Mesenchymal stem cell (in vitro differentiated cells and primary cell): ENCODE results near the gene CELSR1.

Source experiments
- DNase-seq: peaks from one replicate; pipeline ENCODE4 v3.0.0-alpha.2; 2013
- H2AFZ ChIP-seq: one replicate; pipeline ENCODE4 v1.6.1; 2013; ENCODE audit warnings: low read depth, mild to moderate bottlenecking, control low read depth, inconsistent platforms, low read length, moderate library complexity
- H2AK5ac ChIP-seq: 2 replicates; pipeline ENCODE4 v1.6.1; 2013; ENCODE audit warnings: low read length, moderate library complexity, mild to moderate bottlenecking, inconsistent platforms; ENCODE audit not compliant: severe bottlenecking
- H2BK120ac ChIP-seq: one replicate; pipeline ENCODE4 v1.6.1; 2013; ENCODE audit warnings: low read depth, mild to moderate bottlenecking, inconsistent platforms, low read length, moderate library complexity
- H2BK12ac ChIP-seq, 2 experiments: one replicate each; pipeline ENCODE4 v1.6.1; 2013; ENCODE audit warnings: inconsistent platforms in 2 of 2, low read length in 2 of 2, mild to moderate bottlenecking in 2 of 2, moderate library complexity in 2 of 2, control low read depth in 1 of 2
- H2BK15ac ChIP-seq: one replicate; pipeline ENCODE4 v1.6.1; 2013; ENCODE audit warnings: mild to moderate bottlenecking, low read depth, inconsistent platforms; ENCODE audit not compliant: poor library complexity, severe bottlenecking
- H2BK5ac ChIP-seq: 2 replicates; pipeline ENCODE4 v1.6.1; 2013; ENCODE audit warnings: low read depth, mild to moderate bottlenecking, low read length, control low read depth, inconsistent platforms; ENCODE audit not compliant: poor library complexity, severe bottlenecking
- H3K14ac ChIP-seq, 2 experiments: one replicate each; pipeline ENCODE4 v1.6.1; 2013; ENCODE audit warnings: inconsistent platforms in 2 of 2, low read length in 2 of 2, control low read depth in 1 of 2, mild to moderate bottlenecking in 1 of 2, moderate library complexity in 1 of 2
- H3K18ac ChIP-seq, 2 experiments: one replicate each; pipeline ENCODE4 v1.6.1; 2013; ENCODE audit warnings: inconsistent platforms in 2 of 2, low read length in 2 of 2, control low read depth in 1 of 2, low read depth in 1 of 2, mild to moderate bottlenecking in 1 of 2
- H3K23ac ChIP-seq, 2 experiments: one replicate each; pipeline ENCODE4 v1.6.1; 2013; ENCODE audit warnings: inconsistent platforms in 2 of 2, low read length in 2 of 2, mild to moderate bottlenecking in 2 of 2, moderate library complexity in 2 of 2, control low read depth in 1 of 2
- H3K27ac ChIP-seq: 2 replicates; pipeline ENCODE4 v1.5.1; 2013; ENCODE audit warnings: mild to moderate bottlenecking, moderate library complexity, low read length, control low read depth, inconsistent platforms; ENCODE audit not compliant: poor library complexity, severe bottlenecking
- H3K27me3 ChIP-seq, 2 experiments: 2 replicates each; pipeline versions ENCODE4 v1.6.1 to v1.7.0; 2013; ENCODE audit warnings: low read length in 2 of 2, mild to moderate bottlenecking in 2 of 2, moderate library complexity in 2 of 2, control low read depth in 1 of 2, inconsistent platforms in 1 of 2; ENCODE audit not compliant: control insufficient read depth in 1 of 2, insufficient read depth in 1 of 2
- H3K36me3 ChIP-seq, 2 experiments: 2 replicates each; pipeline versions ENCODE4 v1.6.1 to v1.7.0; 2013; ENCODE audit warnings: low read length in 2 of 2, control low read depth in 1 of 2, inconsistent platforms in 1 of 2, low read depth in 1 of 2, mild to moderate bottlenecking in 1 of 2; ENCODE audit not compliant: insufficient read depth in 2 of 2, control insufficient read depth in 1 of 2
- H3K4ac ChIP-seq, 2 experiments: one replicate each; pipeline ENCODE4 v1.6.1; 2013; ENCODE audit warnings: inconsistent platforms in 2 of 2, low read length in 2 of 2, mild to moderate bottlenecking in 2 of 2, moderate library complexity in 2 of 2, control low read depth in 1 of 2, low read depth in 1 of 2
- H3K4me1 ChIP-seq: 2 replicates; pipeline ENCODE4 v1.6.1; 2013; ENCODE audit warnings: low read depth, low read length, control low read depth; ENCODE audit not compliant: control insufficient read depth, insufficient read depth
- H3K4me2 ChIP-seq: 2 replicates; pipeline ENCODE4 v1.6.1; 2013; ENCODE audit warnings: low read length, mild to moderate bottlenecking, inconsistent platforms; ENCODE audit not compliant: poor library complexity, severe bottlenecking
- H3K4me3 ChIP-seq, 2 experiments: 2 replicates each; pipeline versions ENCODE4 v1.5.1 to v1.7.0; 2013; ENCODE audit warnings: low read length in 2 of 2, mild to moderate bottlenecking in 2 of 2, control low read depth in 1 of 2, low read depth in 1 of 2; ENCODE audit not compliant: insufficient read depth in 1 of 2
- H3K79me1 ChIP-seq: replicated peaks from 2 replicates; pipeline ENCODE4 v1.6.1; 2013; ENCODE audit warnings: mild to moderate bottlenecking, control low read depth, low read length, inconsistent platforms; ENCODE audit not compliant: poor library complexity, severe bottlenecking
- H3K9ac ChIP-seq: 2 replicates; pipeline ENCODE4 v1.7.0; 2013; ENCODE audit warnings: mild to moderate bottlenecking, low read length, moderate library complexity
- H3K9me3 ChIP-seq: 2 replicates; pipeline ENCODE4 v1.7.0; 2013; ENCODE audit warnings: mild to moderate bottlenecking, low read length; ENCODE audit not compliant: control insufficient read depth
- H4K8ac ChIP-seq: one replicate; pipeline ENCODE4 v1.6.1; 2013; ENCODE audit warnings: inconsistent platforms, mild to moderate bottlenecking, low read length, moderate library complexity
- H4K91ac ChIP-seq: one replicate; pipeline ENCODE4 v1.6.1; 2013; ENCODE audit warnings: mild to moderate bottlenecking, low read length, inconsistent platforms
- WGBS: methylation state at CpG from one replicate; pipeline ENCODE4 v1.1.7; 2013; ENCODE audit warnings: mixed read lengths; 5-methylcytosine and 5-hydroxymethylcytosine counted together

Gene CELSR1

GRCh38 chr22:46411347-46411746 is 126.1 kb downstream of the CELSR1 start:
- no peak overlapping the region for H2BK15ac ChIP-seq
- no peak overlapping the region for H3K4me3 ChIP-seq
- H4K8ac ChIP-seq = no peak overlapping the region
- DNase-seq = no peak
- no peak overlapping the region for H3K23ac ChIP-seq
- no peak overlapping the region for H4K91ac ChIP-seq
- no peak overlapping the region for H3K9ac ChIP-seq
- H3K18ac ChIP-seq = no peak overlapping the region
- no peak overlapping the region for H3K4ac ChIP-seq
- H3K4me2 ChIP-seq = no peak overlapping the region
- 88% methylated on average over 13 of the region's 13 CpGs for WGBS
- peaks cover 15% of the 10 kb centered on the region for H3K4me1 ChIP-seq
- no peak overlapping the region for H2BK5ac ChIP-seq
- H3K36me3 ChIP-seq = peaks cover 0 to 46% of the 10 kb centered on the region in 2 experiments
- no peaks in the 10 kb centered on the region for H3K79me1 ChIP-seq
- no peak overlapping the region for H2AK5ac ChIP-seq
- peaks cover 0 to 59% of the 10 kb centered on the region in 2 experiments for H3K27me3 ChIP-seq
- no peak overlapping the region for H2BK120ac ChIP-seq
- no peak overlapping the region for H2AFZ ChIP-seq
- H3K9me3 ChIP-seq = no peaks in the 10 kb centered on the region
- no peak overlapping the region for H3K27ac ChIP-seq
- H3K14ac ChIP-seq = no peak overlapping the region
- H2BK12ac ChIP-seq = no peak overlapping the region

DNA sequence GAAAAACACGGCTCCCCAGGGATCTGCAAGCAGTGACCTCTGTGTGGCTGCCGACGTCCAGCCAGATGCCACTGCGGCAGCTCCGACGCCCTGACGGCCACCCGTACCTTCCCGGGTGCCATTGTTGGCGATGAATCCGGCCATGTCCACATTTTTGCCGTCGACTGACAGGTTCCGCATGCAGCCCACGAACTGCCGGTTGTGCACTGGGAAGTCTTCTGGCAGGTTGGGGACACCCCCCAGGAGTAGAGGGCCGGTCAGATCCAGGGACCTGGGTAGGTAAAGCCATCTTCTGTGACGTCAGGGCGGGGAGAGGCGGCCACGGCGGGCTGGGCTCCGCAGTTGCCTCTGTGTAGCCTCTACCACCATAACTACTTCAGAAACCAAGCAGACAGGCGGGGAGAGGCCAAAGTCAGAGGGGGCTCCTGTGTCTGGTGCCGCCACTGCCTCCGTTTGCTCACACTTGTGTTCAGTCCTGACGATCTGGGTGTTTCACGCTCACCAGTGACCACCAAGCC is 127.1 kb downstream of the CELSR1 start:
- H2BK120ac ChIP-seq = no peak overlapping the region
- H3K79me1 ChIP-seq = no peaks in the 10 kb centered on the region
- no peak overlapping the region for H3K14ac ChIP-seq
- H2AFZ ChIP-seq = no peak overlapping the region
- no peak overlapping the region for H3K27ac ChIP-seq
- no peak overlapping the region for H4K91ac ChIP-seq
- peaks cover 6% of the 10 kb centered on the region for H3K4me1 ChIP-seq
- H3K18ac ChIP-seq = no peak overlapping the region
- DNase-seq = no peak
- WGBS = 93% methylated on average over 23 of the region's 28 CpGs
- no peak overlapping the region for H3K23ac ChIP-seq
- H4K8ac ChIP-seq = no peak overlapping the region
- H3K4ac ChIP-seq = no peak overlapping the region
- no peak overlapping the region for H2BK15ac ChIP-seq
- no peak overlapping the region for H3K4me2 ChIP-seq
- H3K4me3 ChIP-seq = no peak overlapping the region
- no peak overlapping the region for H2AK5ac ChIP-seq
- H3K36me3 ChIP-seq = peaks cover 0 to 46% of the 10 kb centered on the region in 2 experiments
- no peak overlapping the region for H2BK12ac ChIP-seq
- H3K9me3 ChIP-seq = no peaks in the 10 kb centered on the region
- H3K9ac ChIP-seq = no peak overlapping the region
- no peak overlapping the region for H2BK5ac ChIP-seq
- peaks cover 0 to 50% of the 10 kb centered on the region in 2 experiments for H3K27me3 ChIP-seq

DNA sequence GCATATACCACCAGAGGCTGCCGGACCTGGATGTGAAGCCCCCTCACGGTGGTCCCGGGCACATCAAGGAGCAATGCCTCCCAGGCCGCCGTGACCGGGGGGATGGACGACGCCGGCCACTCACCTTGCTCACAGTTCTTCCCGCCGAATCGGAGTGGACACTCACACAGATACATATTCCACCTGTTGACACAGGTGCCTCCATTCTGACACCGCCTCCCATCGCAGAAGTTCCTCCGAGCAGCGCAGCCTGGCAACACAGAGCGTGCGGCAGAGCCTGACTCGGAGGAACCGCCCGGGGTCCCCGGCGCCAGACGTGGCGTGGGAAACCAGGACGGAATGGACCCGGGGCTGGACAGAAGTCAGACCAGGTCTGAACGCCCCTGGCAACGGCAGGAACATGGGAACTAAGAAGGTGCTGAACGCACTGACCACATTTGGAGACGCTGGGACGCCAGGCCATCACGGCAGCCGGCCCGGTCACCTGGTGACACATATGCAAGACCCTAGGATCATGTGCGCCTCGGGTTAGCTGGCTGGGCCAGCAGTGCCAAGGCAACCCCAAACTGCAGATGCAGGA is 127.7 kb downstream of the CELSR1 start:
- H2BK120ac ChIP-seq = no peak overlapping the region
- no peak overlapping the region for H3K9ac ChIP-seq
- H2BK15ac ChIP-seq = no peak overlapping the region
- no peak overlapping the region for H2BK12ac ChIP-seq
- no peak for DNase-seq
- H3K4ac ChIP-seq = no peak overlapping the region
- no peak overlapping the region for H2BK5ac ChIP-seq
- no peak overlapping the region for H3K27ac ChIP-seq
- no peaks in the 10 kb centered on the region for H3K9me3 ChIP-seq
- H3K4me1 ChIP-seq = peaks cover 4% of the 10 kb centered on the region
- 94% methylated on average over 37 of the region's 37 CpGs for WGBS
- H4K8ac ChIP-seq = no peak overlapping the region
- H4K91ac ChIP-seq = no peak overlapping the region
- H3K23ac ChIP-seq = no peak overlapping the region
- no peak overlapping the region for H3K18ac ChIP-seq
- H3K79me1 ChIP-seq = no peaks in the 10 kb centered on the region
- H3K14ac ChIP-seq = no peak overlapping the region
- peaks cover 0 to 45% of the 10 kb centered on the region in 2 experiments for H3K27me3 ChIP-seq
- H3K4me2 ChIP-seq = no peak overlapping the region
- no peak overlapping the region for H3K4me3 ChIP-seq
- peaks cover 0 to 46% of the 10 kb centered on the region in 2 experiments for H3K36me3 ChIP-seq
- H2AFZ ChIP-seq = no peak overlapping the region
- H2AK5ac ChIP-seq = no peak overlapping the region

GRCh38 chr22:46408568-46409506 is 128.6 kb downstream of the CELSR1 start:
- WGBS = 82% methylated on average over 41 of the region's 41 CpGs
- H3K4me2 ChIP-seq = no peak overlapping the region

More at GRCh38 chr22:46408568-46409506, 128.6 kb downstream of the CELSR1 start:
- H3K4me1 ChIP-seq = no peaks in the 10 kb centered on the region
- no peak overlapping the region for H3K27ac ChIP-seq
- H3K79me1 ChIP-seq = no peaks in the 10 kb centered on the region
- H3K4ac ChIP-seq = no peak overlapping the region
- H2AFZ ChIP-seq = no peak overlapping the region
- peaks cover 0 to 36% of the 10 kb centered on the region in 2 experiments for H3K27me3 ChIP-seq
- no peaks in the 10 kb centered on the region for H3K9me3 ChIP-seq
- no peak overlapping the region for H3K4me3 ChIP-seq
- no peak overlapping the region for H3K18ac ChIP-seq
- no peak overlapping the region for H4K91ac ChIP-seq
- H2BK5ac ChIP-seq = no peak overlapping the region
- H3K36me3 ChIP-seq = peaks cover 0 to 46% of the 10 kb centered on the region in 2 experiments
- H3K9ac ChIP-seq = no peak overlapping the region
- H2BK120ac ChIP-seq = no peak overlapping the region
- H2BK15ac ChIP-seq = no peak overlapping the region
- H2AK5ac ChIP-seq = no peak overlapping the region
- H2BK12ac ChIP-seq = no peak overlapping the region
- no peak overlapping the region for H3K14ac ChIP-seq
- no peak for DNase-seq
- no peak overlapping the region for H4K8ac ChIP-seq
- H3K23ac ChIP-seq = no peak overlapping the region
